Fibroblast of lung (primary cell): ENCODE results near the gene GZMB. TPM values are rescaled to one million over a fixed set of nuclear protein-coding genes. Genes with fewer than 3 reads are reported as not detected.

ENCODE experiments used
- DNase-seq, 2 donors: peaks; one replicate each; pipeline versions ENCODE4 v3.0.0 to v3.0.0-alpha.2; 2010; ENCODE audit warnings: low read depth in 2 of 2
- H2AFZ ChIP-seq: 2 replicates; pipeline ENCODE4 v1.5.1; 2012; ENCODE audit warnings: low read length, control low read depth, inconsistent platforms
- H3K27ac ChIP-seq: 2 replicates; pipeline ENCODE4 v1.5.1; 2011; ENCODE audit warnings: low read length, control low read depth; ENCODE audit not compliant: insufficient read depth
- H3K27me3 ChIP-seq: 2 replicates; pipeline ENCODE4 v1.5.1; 2011; ENCODE audit warnings: mild to moderate bottlenecking, low read length; ENCODE audit not compliant: control insufficient read depth, insufficient read depth
- H3K36me3 ChIP-seq: 2 replicates; pipeline ENCODE4 v1.5.1; 2011; ENCODE audit warnings: low read length; ENCODE audit not compliant: control insufficient read depth, insufficient read depth
- H3K4me1 ChIP-seq: 2 replicates; pipeline ENCODE4 v1.5.1; 2011; ENCODE audit warnings: low read length; ENCODE audit not compliant: control insufficient read depth, insufficient read depth; ENCODE audit errors: extremely low read depth
- H3K4me2 ChIP-seq: 2 replicates; pipeline ENCODE4 v1.5.1; 2011; ENCODE audit warnings: low read length, control low read depth; ENCODE audit not compliant: insufficient read depth; ENCODE audit errors: extremely low read depth
- H3K4me3 ChIP-seq, 4 experiments: fragments of 200-600 bp in 1 of 4; sonication (generic) in 1 of 4; replicated peaks in 1 of 4; 2 replicates each; pipeline ENCODE4 v1.5.1; 2011 to 2016; ENCODE audit warnings: low read length in 4 of 4, low read depth in 3 of 4, mild to moderate bottlenecking in 3 of 4, control low read depth in 2 of 4, inconsistent platforms in 1 of 4, mixed read lengths in 1 of 4; ENCODE audit not compliant: insufficient read depth in 1 of 4; ENCODE audit errors: control extremely low read depth in 1 of 4
- H3K79me2 ChIP-seq: 2 replicates; pipeline ENCODE4 v1.5.1; 2012; ENCODE audit warnings: mild to moderate bottlenecking, low read length, inconsistent platforms; ENCODE audit not compliant: control insufficient read depth, insufficient read depth
- H3K9ac ChIP-seq: 2 replicates; pipeline ENCODE4 v1.5.1; 2011; ENCODE audit warnings: mild to moderate bottlenecking, low read length, control low read depth; ENCODE audit not compliant: insufficient read depth
- H3K9me3 ChIP-seq: 2 replicates; pipeline ENCODE4 v1.5.1; 2012; ENCODE audit warnings: low read depth, low read length; ENCODE audit not compliant: control insufficient read depth, insufficient read depth
- H4K20me1 ChIP-seq: 2 replicates; pipeline ENCODE4 v1.5.1; 2011; ENCODE audit warnings: low read length; ENCODE audit not compliant: control insufficient read depth, insufficient read depth; ENCODE audit errors: extremely low read depth
- CTCF ChIP-seq, 2 donors: IDR thresholded peaks in 1 of 2; conservative IDR thresholded peaks in 1 of 2; 1 replicate in 1 of 2; 2 replicates in 1 of 2; pipeline ENCODE4 v1.5.1; 2011 to 2012; ENCODE audit warnings: low read length in 2 of 2, control low read depth in 1 of 2, inconsistent platforms in 1 of 2, low read depth in 1 of 2, mild to moderate bottlenecking in 1 of 2
- EZH2 ChIP-seq: IDR thresholded peaks from 2 replicates; pipeline ENCODE4 v1.5.1; 2012; ENCODE audit warnings: low read length, control low read depth, mild to moderate bottlenecking; ENCODE audit errors: missing control alignments
- polyA plus RNA-seq, 2 donors: library from polyadenylated mRNA; depleted of rRNA in 1 of 2; stranded (reverse) in 1 of 2; unstranded in 1 of 2; fragments of >200 nt; gene quantifications; 2 replicates each; pipeline ENCODE4 v1.2.1, GENCODE V29; 2011 to 2012; ENCODE audit warnings: missing spikeins in 1 of 2
- total RNA-seq: library from RNA; depleted of rRNA; stranded (reverse); fragments of >200 nt; gene quantifications from 2 replicates; pipeline ENCODE4 v1.2.1, GENCODE V29; 2014

GZMB gene
- total and polyA plus RNA-seq, 2 donors (not counting 1 experiment from before 2014, with no cell fraction given), result not detected

- Histone ChIP-seq H3K9me3 (no peaks in the 10 kb centered on the region), H3K4me3 (no peak overlapping the region), H3K27me3 (no peaks in the 10 kb centered on the region), H2AFZ (no peak overlapping the region), H4K20me1 (no peaks in the 10 kb centered on the region), H3K4me2 (no peak overlapping the region), H3K36me3 (no peaks in the 10 kb centered on the region), H3K9ac (no peak overlapping the region), H3K4me1 (no peaks in the 10 kb centered on the region), H3K79me2 (no peaks in the 10 kb centered on the region), H3K27ac (no peak overlapping the region)
- no peak for TF ChIP-seq CTCF (conservative IDR thresholded peaks at IDR 0.05 in 1 of 2, IDR thresholded peaks at IDR 0.05 in 1 of 2; ENCODE audit: low read depth in 1 of 2, low read length in 2 of 2)
- TF ChIP-seq EZH2, result no peak
- DNase-seq, result no peak
Measured at GRCh38 chr14:24632761-24633160, 1.2 kb downstream of the GZMB start.

- H3K79me2 ChIP-seq, result no peaks in the 10 kb centered on the region
- TF ChIP-seq EZH2 (no peak), CTCF (conservative IDR thresholded peaks at IDR 0.05 in 1 of 2, IDR thresholded peaks at IDR 0.05 in 1 of 2; ENCODE audit: low read depth in 1 of 2, low read length in 2 of 2) (no peak)
- DNase-seq, result no peak
- no peaks in the 10 kb centered on the region for H3K27me3 ChIP-seq
- no peak overlapping the region for H2AFZ ChIP-seq
- no peaks in the 10 kb centered on the region for H3K4me1 ChIP-seq
- no peak overlapping the region for H3K27ac ChIP-seq
- no peaks in the 10 kb centered on the region for H4K20me1 ChIP-seq
- no peaks in the 10 kb centered on the region for H3K36me3 ChIP-seq
- H3K9me3 ChIP-seq, result no peaks in the 10 kb centered on the region
- no peak overlapping the region for H3K9ac ChIP-seq
- no peak overlapping the region for H3K4me3 ChIP-seq
- no peak overlapping the region for H3K4me2 ChIP-seq
Measured at GRCh38 chr14:24632336-24632735, 1.7 kb downstream of the GZMB start.

GRCh38 chr14:24631749-24632335, 2.1 kb downstream of the GZMB start:
- Histone ChIP-seq H3K9me3 (no peaks in the 10 kb centered on the region), H3K27me3 (no peaks in the 10 kb centered on the region), H3K4me2 (no peak overlapping the region), H3K36me3 (no peaks in the 10 kb centered on the region), H3K9ac (no peak overlapping the region), H3K27ac (no peak overlapping the region), H2AFZ (no peak overlapping the region), H3K79me2 (no peaks in the 10 kb centered on the region), H3K4me1 (no peaks in the 10 kb centered on the region), H3K4me3 (no peak overlapping the region), H4K20me1 (no peaks in the 10 kb centered on the region)
- no peak for DNase-seq
- TF ChIP-seq CTCF (conservative IDR thresholded peaks at IDR 0.05 in 1 of 2, IDR thresholded peaks at IDR 0.05 in 1 of 2; ENCODE audit: low read depth in 1 of 2, low read length in 2 of 2) (no peak), EZH2 (no peak)
